IMR-90 (cell line): ENCODE results near the gene DDX39A. TPM values are rescaled to one million over a fixed set of nuclear protein-coding genes. Genes with fewer than 3 reads are reported as not detected.

Experiments
- ATAC-seq: fragments of 200-7000 bp; cut with Tn5 transposase; 2 replicates; pipeline ENCODE4 v1.9.1; 2020; ENCODE audit warnings: low read depth, mild to moderate bottlenecking, moderate library complexity
- BruUV-seq: library from RNA; stranded (reverse); fragments of 400-500 nt; replicated peaks from 2 replicates; lab custom pipeline; 2021; lab: Mats Ljungman, UMichigan
- CTCF ChIA-PET: fragments of 300-600 bp; formaldehyde crosslinking; extraction: SDS; loops from one replicate; lab custom pipeline; 2021; ENCODE audit warnings: antibody characterized with exemption; lab: Yijun Ruan, JAX
- POLR2A ChIA-PET: fragments of 300-600 bp; sonication (Branson Sonifier 250); formaldehyde crosslinking; loops from one replicate; lab custom pipeline; 2022; ENCODE audit warnings: antibody characterized with exemption; ENCODE audit not compliant: unreplicated experiment; lab: Charles Lee
- DNase-seq: peaks from one replicate; pipeline ENCODE4 v3.0.0; 2013
- H2AFZ ChIP-seq: replicated peaks from 2 replicates; pipeline ENCODE3; 2013; ENCODE audit warnings: low read length, mild to moderate bottlenecking; ENCODE audit not compliant: poor library complexity
- H2AK5ac ChIP-seq: 2 replicates; pipeline ENCODE4 v1.6.1; 2013; ENCODE audit warnings: low read depth, low read length, inconsistent platforms
- H2AK9ac ChIP-seq: replicated peaks from 2 replicates; pipeline ENCODE3; 2013; ENCODE audit warnings: mild to moderate bottlenecking, low read depth, low read length, moderate library complexity; ENCODE audit not compliant: poor library complexity
- H2BK120ac ChIP-seq: 2 replicates; pipeline ENCODE4 v1.6.1; 2013; ENCODE audit warnings: low read depth, low read length, inconsistent platforms
- H2BK15ac ChIP-seq: 3 replicates; pipeline ENCODE4 v1.6.1; 2013; ENCODE audit warnings: low read depth, low read length, inconsistent platforms
- H2BK20ac ChIP-seq: 2 replicates; pipeline ENCODE4 v1.6.1; 2013; ENCODE audit warnings: low read depth, mild to moderate bottlenecking, inconsistent platforms, low read length, moderate library complexity
- H2BK5ac ChIP-seq: 2 replicates; pipeline ENCODE4 v1.6.1; 2013; ENCODE audit warnings: mild to moderate bottlenecking, low read depth, low read length, inconsistent platforms; ENCODE audit not compliant: poor library complexity, severe bottlenecking
- H3K14ac ChIP-seq: replicated peaks from 2 replicates; pipeline ENCODE4 v1.6.1; 2013; ENCODE audit warnings: low read depth, low read length, inconsistent platforms
- H3K18ac ChIP-seq: 2 replicates; pipeline ENCODE4 v1.6.1; 2013; ENCODE audit warnings: low read depth, low read length, control low read depth
- H3K23ac ChIP-seq: 2 replicates; pipeline ENCODE4 v1.6.1; 2013; ENCODE audit warnings: low read depth, low read length, inconsistent platforms
- H3K27ac ChIP-seq: 2 replicates; pipeline ENCODE4 v1.5.1; 2013; ENCODE audit warnings: mild to moderate bottlenecking, control low read depth, low read length; ENCODE audit not compliant: insufficient read depth
- H3K27me3 ChIP-seq: 2 replicates; pipeline ENCODE4 v1.6.1; 2013; ENCODE audit warnings: low read length; ENCODE audit not compliant: control insufficient read depth, insufficient read depth
- H3K36me3 ChIP-seq: 2 replicates; pipeline ENCODE4 v1.6.1; 2013; ENCODE audit warnings: low read length, mixed read lengths; ENCODE audit not compliant: control insufficient read depth, insufficient read depth
- H3K4ac ChIP-seq: 2 replicates; pipeline ENCODE4 v1.6.1; 2013; ENCODE audit warnings: low read depth, low read length, inconsistent platforms
- H3K4me1 ChIP-seq: 2 replicates; pipeline ENCODE4 v1.6.1; 2013; ENCODE audit warnings: low read length, mixed read lengths; ENCODE audit not compliant: control insufficient read depth, insufficient read depth
- H3K4me2 ChIP-seq: 2 replicates; pipeline ENCODE4 v1.6.1; 2013; ENCODE audit warnings: low read depth, mild to moderate bottlenecking, control low read depth, low read length, moderate library complexity
- H3K4me3 ChIP-seq: 2 replicates; pipeline ENCODE4 v1.5.1; 2013; ENCODE audit warnings: low read depth, mild to moderate bottlenecking, control low read depth, low read length, moderate library complexity; ENCODE audit not compliant: insufficient read depth
- H3K56ac ChIP-seq: 2 replicates; pipeline ENCODE4 v1.6.1; 2013; ENCODE audit warnings: low read length, inconsistent platforms; ENCODE audit not compliant: insufficient read depth; ENCODE audit errors: extremely low read depth
- H3K79me1 ChIP-seq, 2 experiments: 2 replicates each; pipeline ENCODE4 v1.6.1; 2013; ENCODE audit warnings: low read length in 2 of 2, inconsistent platforms in 1 of 2, low read depth in 1 of 2
- H3K9ac ChIP-seq: 2 replicates; pipeline ENCODE4 v1.6.1; 2013; ENCODE audit warnings: low read depth, low read length, control low read depth
- H3K9me1 ChIP-seq: 2 replicates; pipeline ENCODE4 v1.6.1; 2013; ENCODE audit warnings: low read length, inconsistent platforms; ENCODE audit not compliant: insufficient read depth
- H3K9me3 ChIP-seq: 2 replicates; pipeline ENCODE4 v1.6.1; 2013; ENCODE audit warnings: low read length; ENCODE audit not compliant: control insufficient read depth, insufficient read depth
- H4K20me1 ChIP-seq: 2 replicates; pipeline ENCODE4 v1.6.1; 2013; ENCODE audit warnings: low read length, inconsistent platforms; ENCODE audit not compliant: insufficient read depth
- H4K5ac ChIP-seq: 2 replicates; pipeline ENCODE4 v1.6.1; 2013; ENCODE audit warnings: mild to moderate bottlenecking, low read depth, low read length, control low read depth
- H4K8ac ChIP-seq, 2 experiments: 2 replicates each; pipeline ENCODE4 v1.6.1; 2013; ENCODE audit warnings: low read depth in 2 of 2, low read length in 2 of 2, control low read depth in 1 of 2, inconsistent platforms in 1 of 2
- H4K91ac ChIP-seq: 2 replicates; pipeline ENCODE4 v1.6.1; 2013; ENCODE audit warnings: low read depth, low read length, inconsistent platforms; ENCODE audit not compliant: insufficient read depth
- BHLHE40 ChIP-seq: fragments of 150-350 bp; IDR thresholded peaks from 2 replicates; pipeline ENCODE4 v1.6.1; 2016; ENCODE audit warnings: mild to moderate bottlenecking, low read depth, low read length
- CEBPB ChIP-seq: IDR thresholded peaks from 2 replicates; pipeline ENCODE4 v1.6.1; 2012; ENCODE audit warnings: low read depth, low read length, improper control_type of control experiment
- CHD1 ChIP-seq: IDR thresholded peaks from 2 replicates; pipeline ENCODE4 v1.6.1; 2012; ENCODE audit warnings: low read depth, low read length, improper control_type of control experiment
- FOS ChIP-seq: fragments of 150-350 bp; IDR thresholded peaks from 2 replicates; pipeline ENCODE4 v1.6.1; 2016; ENCODE audit warnings: low read depth, low read length
- MAFK ChIP-seq: IDR thresholded peaks from 2 replicates; pipeline ENCODE4 v1.6.1; 2012; ENCODE audit warnings: low read depth, low read length, improper control_type of control experiment
- MAZ ChIP-seq: IDR thresholded peaks from 2 replicates; pipeline ENCODE4 v1.6.1; 2012; ENCODE audit warnings: low read depth, mild to moderate bottlenecking, low read length, improper control_type of control experiment, moderate library complexity, borderline replicate concordance
- NFE2L2 ChIP-seq: fragments of 150-350 bp; IDR thresholded peaks from 2 replicates; pipeline ENCODE4 v1.6.1; 2016; ENCODE audit warnings: low read depth, mild to moderate bottlenecking, low read length
- POLR2A ChIP-seq: IDR thresholded peaks from 2 replicates; pipeline ENCODE4 v1.6.1; 2012; ENCODE audit warnings: mild to moderate bottlenecking, low read depth, low read length
- SMC3 ChIP-seq: fragments of 150-350 bp; IDR thresholded peaks from 2 replicates; pipeline ENCODE4 v1.6.1; 2016; ENCODE audit warnings: low read depth, mild to moderate bottlenecking, antibody characterized with exemption, low read length, moderate library complexity
- WGBS, 2 experiments: methylation state at CpG; one replicate each; pipeline versions ENCODE4 v1.1.5 to v1.1.7; 2013; ENCODE audit warnings: missing lambda C conversion rate in 2 of 2; ENCODE audit not compliant: insufficient read length in 1 of 2; ENCODE audit errors: extremely low coverage in 2 of 2; 5-methylcytosine and 5-hydroxymethylcytosine counted together
- dilution Hi-C: fragments of 300-500 bp; cut with HindIII; formaldehyde crosslinking; loops from one replicate; pipeline ENCODE4 v1.14.3; 2018; ENCODE audit warnings: low sequenced_read_pairs; ENCODE audit not compliant: unreplicated experiment
- in situ Hi-C: fragments of 300-500 bp; cut with MboI; formaldehyde crosslinking; loops from 3 replicates; pipeline ENCODE4 v1.14.3; 2019; ENCODE audit warnings: low sequenced_read_pairs, inconsistent platforms, mixed read lengths
- intact Hi-C: fragments of 100-400 bp; cut with micrococcal nuclease; formaldehyde crosslinking; loops from 2 replicates; pipeline ENCODE4 v1.10.0; 2022
- polyA plus RNA-seq, 3 experiments: library from polyadenylated mRNA; depleted of rRNA; stranded (reverse); fragments of >200 nt; gene quantifications; 2 replicates each; pipeline ENCODE4 v1.2.3, GENCODE V29; 2012; ENCODE audit warnings: low replicate concordance in 1 of 3
- total RNA-seq: library from RNA; depleted of rRNA; stranded (reverse); fragments of >200 nt; gene quantifications from 2 replicates; pipeline ENCODE4 v1.2.3, GENCODE V29; 2012

DDX39A gene
- total and polyA plus RNA-seq, 2 of the 4 experiments (the other 2 are of a cell fraction) = 82.5 to 83.0 TPM

DNA sequence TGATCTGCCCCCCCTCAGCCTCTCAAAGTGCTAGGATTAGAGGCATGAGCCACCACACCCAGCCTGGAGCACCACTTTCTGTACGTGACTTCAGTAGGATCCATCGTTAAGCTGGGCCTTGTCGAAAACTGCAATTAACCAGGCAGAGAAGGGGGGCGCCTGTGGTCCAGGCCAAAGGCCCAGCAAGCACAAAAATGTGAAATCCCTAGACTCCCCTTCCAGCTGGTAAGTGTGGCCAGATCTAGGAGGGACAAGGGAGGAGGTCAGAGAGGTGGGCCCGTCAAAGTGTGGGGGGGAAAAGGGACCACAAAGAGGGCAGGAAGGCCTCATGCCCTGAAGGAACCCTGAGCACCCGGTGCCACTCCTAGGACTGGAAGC, 13.8 kb downstream of the DDX39A start:
- intact Hi-C loops = no loop called here
- no peak overlapping the region for H3K18ac ChIP-seq
- no peak overlapping the region for H3K4me3 ChIP-seq
- ChIA-PET POLR2A (no interaction called here), CTCF (interaction anchor here (0.6 to 1.0 kb wide), 2 partner anchors 9 to 54 kb away, joined by 7 read pairs; no protein-coding TSS in a partner anchor)
- no peak overlapping the region for H2BK15ac ChIP-seq
- no peak overlapping the region for H3K9ac ChIP-seq
- dilution Hi-C loops = no loop called here
- peaks cover 0 to 12% of the 10 kb centered on the region in 2 experiments; a peak in 2 of 4 replicates for H3K79me1 ChIP-seq
- H2AK5ac ChIP-seq = peak overlapping the region; percentile 60; the same call in 1 of the 2 replicates
- no peak overlapping the region for H3K56ac ChIP-seq
- no peaks in the 10 kb centered on the region for H3K27me3 ChIP-seq
- H3K4me1 ChIP-seq = no peaks in the 10 kb centered on the region
- no peak overlapping the region for H4K91ac ChIP-seq
- no TSS peak for BruUV-seq
- WGBS, 2 experiments = 33% methylated on average over 1 of the region's 6 CpGs; no CpG with 5 or more reads in 1 of the 2 experiments
- peak overlapping the region; percentile 77 for H2AFZ ChIP-seq
- no peak overlapping the region for H2BK5ac ChIP-seq
- no peak for DNase-seq
- no peak overlapping the region for H4K8ac ChIP-seq
- no peak overlapping the region for H3K14ac ChIP-seq
- no peak overlapping the region for H2BK120ac ChIP-seq
- no peak overlapping the region for H3K4ac ChIP-seq
- ATAC-seq = no peak
- H3K23ac ChIP-seq = no peak overlapping the region
- in situ Hi-C loops = no loop called here
- H4K5ac ChIP-seq = no peak overlapping the region
- peaks cover 6% of the 10 kb centered on the region; the same call in 1 of the 2 replicates for H3K9me1 ChIP-seq
- H3K9me3 ChIP-seq = no peaks in the 10 kb centered on the region; the same call in 1 of the 2 replicates
- no peak overlapping the region for H2BK20ac ChIP-seq
- peaks cover 19% of the 10 kb centered on the region; the same call in 1 of the 2 replicates for H4K20me1 ChIP-seq
- peaks cover 45% of the 10 kb centered on the region for H3K36me3 ChIP-seq
- no peak overlapping the region for H3K4me2 ChIP-seq
- no peak for TF ChIP-seq NFE2L2
- no peak for TF ChIP-seq FOS
- no peak for TF ChIP-seq MAFK
- TF ChIP-seq POLR2A = no peak
- TF ChIP-seq BHLHE40 = no peak
- no peak for TF ChIP-seq MAZ
- no peak for TF ChIP-seq CEBPB
- TF ChIP-seq SMC3 = no peak
- TF ChIP-seq CHD1 = no peak
- H3K27ac ChIP-seq = no peak overlapping the region
- H2AK9ac ChIP-seq = peak overlapping the region; percentile 78
